ENCODE measurements around the gene GPATCH8.
"Not testable (repeated sequence)": the region's sequence is repeated elsewhere in the genome, so short reads cannot be mapped to it uniquely, and the experiment has no call there.

Gene GPATCH8

DNA sequence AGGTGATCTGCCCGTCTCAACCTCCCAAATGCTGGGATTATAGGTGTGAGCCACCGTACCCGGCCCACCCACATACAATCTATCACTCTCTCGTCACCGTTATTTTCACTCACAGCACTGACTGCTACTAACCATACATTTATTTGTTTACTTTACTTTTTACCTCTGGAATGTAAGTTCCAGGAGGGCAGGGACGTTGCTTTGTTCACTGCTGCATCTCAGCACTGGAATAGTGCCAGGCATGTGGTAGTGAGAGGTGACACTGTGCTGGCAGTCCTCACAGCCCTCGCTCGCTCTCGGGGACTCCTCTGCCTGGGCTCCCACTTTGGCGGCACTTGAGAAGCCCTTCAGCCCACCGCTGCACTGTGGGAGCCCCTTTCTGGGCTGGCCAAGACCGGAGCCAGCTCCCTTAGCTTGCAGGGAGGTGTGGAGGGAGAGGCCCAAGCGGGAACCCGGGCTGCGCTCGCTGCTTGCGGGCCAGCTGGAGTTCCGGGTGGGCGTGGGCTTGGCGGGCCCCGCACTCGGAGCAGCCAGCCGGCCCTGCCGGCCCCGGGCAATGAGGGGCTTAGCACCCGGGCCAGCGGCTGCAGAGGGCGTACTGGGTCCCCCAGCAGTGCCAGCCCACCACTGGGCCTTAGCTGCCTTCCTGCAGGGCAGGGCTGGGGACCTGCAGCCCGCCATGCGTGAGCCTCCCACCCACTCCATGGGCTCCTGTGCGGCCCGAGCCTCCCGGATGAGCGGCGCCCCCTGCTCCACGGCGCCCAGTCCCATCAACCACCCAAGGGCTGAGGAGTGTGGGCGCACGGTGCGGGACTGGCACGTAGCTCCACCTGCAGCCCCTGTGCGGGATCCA is 134.6 kb downstream of the GPATCH8 start:
- DNase-seq; in situ Hi-C loops (cut with HindIII; ENCODE audit: low pct_ligation_motif_present, low pct_unique_long_range_greater_than_20kb, low sequenced_read_pairs): not testable (repeated sequence)

DNA sequence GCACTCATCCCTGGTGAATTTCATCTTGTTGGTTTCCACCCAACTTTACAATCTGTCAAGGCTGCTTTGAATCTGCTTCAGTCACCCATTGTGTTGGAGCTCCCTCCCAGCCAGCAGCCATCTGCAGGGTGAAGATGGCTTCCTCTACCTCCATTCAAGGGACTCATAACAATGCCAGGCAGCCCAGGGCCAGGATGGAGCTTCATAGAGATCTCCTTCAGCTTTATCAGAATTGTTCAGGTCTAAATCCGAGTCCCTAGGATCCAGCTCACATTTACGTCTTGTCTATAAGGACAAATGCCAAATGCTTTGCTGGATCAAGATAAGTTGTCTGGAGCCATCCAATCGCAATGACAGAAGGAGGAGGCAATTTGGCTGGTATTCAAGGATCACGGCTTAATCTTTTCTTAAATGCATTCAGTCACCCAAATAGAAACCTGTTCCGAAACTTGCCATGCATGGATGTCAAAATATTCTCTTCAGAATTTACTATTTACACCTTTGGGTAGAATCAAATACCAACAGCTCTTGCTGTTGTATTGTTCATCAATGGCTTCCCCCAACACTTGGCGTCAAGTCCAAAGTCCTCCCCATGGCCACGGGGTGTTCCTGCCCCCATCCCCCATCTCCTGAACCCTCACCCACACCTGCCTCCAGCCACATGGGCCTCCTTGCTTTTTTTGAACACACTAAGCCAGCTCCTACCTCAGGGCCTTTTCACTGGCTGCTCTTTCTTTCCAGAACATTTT is 135.8 kb downstream of the GPATCH8 start:
- no peak for DNase-seq
- in situ Hi-C loops (cut with HindIII; ENCODE audit: low pct_ligation_motif_present, low pct_unique_long_range_greater_than_20kb, low sequenced_read_pairs): no loop called here

DNA sequence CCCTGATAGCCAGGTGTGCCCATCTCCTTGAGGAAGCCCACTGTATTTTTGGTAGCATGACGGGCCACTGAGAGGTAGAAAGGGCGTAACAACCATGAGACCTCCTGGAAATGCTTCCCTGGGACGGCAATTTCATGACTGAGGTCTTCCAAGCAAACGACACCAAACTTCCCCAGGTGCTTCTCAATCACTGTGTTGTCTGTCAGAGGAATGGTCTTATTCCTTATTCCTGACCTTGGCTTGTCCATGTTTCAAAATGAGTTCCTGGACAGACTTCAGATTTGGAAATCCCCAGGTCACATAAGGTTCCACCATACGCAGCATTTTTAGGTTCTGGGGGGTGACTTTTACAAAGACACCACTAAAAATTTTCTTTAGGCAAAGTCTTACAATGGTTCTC is 138.2 kb downstream of the GPATCH8 start:
- in situ Hi-C loops (cut with HindIII; ENCODE audit: low pct_ligation_motif_present, low pct_unique_long_range_greater_than_20kb, low sequenced_read_pairs); DNase-seq: not testable (repeated sequence)

GRCh38 chr17:44363613-44364159 is 139.5 kb downstream of the GPATCH8 start, which contains the start of gene FAM171A2:
TSS of gene FAM171A2 (minus strand) at chr17:44363853. CDS start at chr17:44363714, 139 bp downstream.
- peak; percentile 67 for DNase-seq
- in situ Hi-C loops (cut with HindIII; ENCODE audit: low pct_ligation_motif_present, low pct_unique_long_range_greater_than_20kb, low sequenced_read_pairs): no loop called here

GRCh38 chr17:44362949-44363612 is 140.1 kb downstream of the GPATCH8 start:
- peak; percentile 22 for DNase-seq
- in situ Hi-C loops (cut with HindIII; ENCODE audit: low pct_ligation_motif_present, low pct_unique_long_range_greater_than_20kb, low sequenced_read_pairs): no loop called here

DNA sequence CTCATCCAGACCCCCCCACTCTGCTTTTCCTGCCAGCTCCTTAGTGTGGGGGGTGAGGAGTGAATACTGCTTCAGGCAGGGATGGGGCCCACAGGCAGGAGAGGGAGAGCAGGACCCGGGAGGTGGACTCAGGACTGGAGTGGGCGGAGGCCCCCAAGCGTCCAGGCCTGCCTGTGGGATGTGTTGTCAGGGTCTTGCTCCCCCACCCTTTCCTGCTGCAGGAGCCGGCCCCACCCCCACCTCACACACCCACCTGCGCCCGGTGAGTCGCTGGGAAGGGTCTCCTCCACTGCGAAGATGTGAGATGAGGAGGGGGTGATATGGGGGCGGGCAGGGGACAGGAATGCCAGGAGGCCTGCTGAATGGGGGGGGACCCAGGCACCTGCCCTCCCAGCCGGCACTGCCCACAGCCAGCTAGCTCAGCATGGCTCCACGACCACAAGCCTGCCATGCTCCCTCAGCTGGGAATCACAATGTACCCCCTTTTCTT is 140.7 kb downstream of the GPATCH8 start:
- in situ Hi-C loops (cut with HindIII; ENCODE audit: low pct_ligation_motif_present, low pct_unique_long_range_greater_than_20kb, low sequenced_read_pairs): no loop called here
- DNase-seq: no peak

DNA sequence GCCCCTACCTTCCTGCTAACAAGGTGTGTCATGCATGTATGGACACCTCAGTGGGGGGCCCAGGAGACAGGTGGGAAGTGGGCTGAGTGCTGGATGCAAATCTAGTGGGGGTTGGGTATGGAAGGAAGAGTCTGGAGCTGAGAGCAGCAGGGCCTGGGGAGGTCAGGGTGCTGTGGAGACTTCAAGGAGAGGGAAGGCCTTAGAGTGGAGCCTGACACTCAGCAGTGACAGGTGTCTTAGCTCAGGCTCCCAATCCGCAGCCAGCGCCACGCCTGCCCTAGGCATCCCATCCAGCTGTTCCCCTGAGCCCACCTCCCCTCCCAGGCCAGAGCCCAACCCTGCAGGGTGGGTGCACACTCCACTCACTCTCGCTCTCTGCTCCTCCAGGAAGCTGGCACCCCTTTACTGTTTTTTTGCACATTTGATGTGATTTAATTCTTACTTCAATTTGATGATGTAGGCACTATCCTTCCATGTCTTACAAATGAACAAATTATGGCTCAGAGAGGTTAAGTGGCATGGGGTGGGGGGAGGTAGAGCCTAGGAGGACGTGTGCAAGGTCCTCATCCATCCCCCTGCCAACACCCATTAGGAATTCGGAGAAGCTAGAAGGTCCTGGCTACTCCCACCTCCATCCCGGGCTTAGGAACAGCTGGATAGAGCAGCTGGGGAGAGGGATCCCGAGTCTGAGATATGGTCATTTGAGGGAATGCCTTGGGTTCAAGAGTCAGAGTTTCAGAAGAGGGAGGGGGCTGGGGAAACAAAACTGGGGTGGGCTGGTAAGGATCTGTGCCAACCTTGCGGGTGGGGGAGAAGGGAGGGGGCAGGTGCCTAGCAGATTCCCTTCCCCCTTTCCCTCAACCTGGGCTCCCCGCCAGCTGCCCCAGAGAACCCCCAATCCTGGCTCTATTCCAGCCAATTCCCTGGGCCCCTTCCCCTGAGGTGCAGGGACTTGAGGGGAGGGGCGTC is 141.6 kb downstream of the GPATCH8 start:
- in situ Hi-C loops (cut with HindIII; ENCODE audit: low pct_ligation_motif_present, low pct_unique_long_range_greater_than_20kb, low sequenced_read_pairs): no loop called here
- DNase-seq: no peak

DNA sequence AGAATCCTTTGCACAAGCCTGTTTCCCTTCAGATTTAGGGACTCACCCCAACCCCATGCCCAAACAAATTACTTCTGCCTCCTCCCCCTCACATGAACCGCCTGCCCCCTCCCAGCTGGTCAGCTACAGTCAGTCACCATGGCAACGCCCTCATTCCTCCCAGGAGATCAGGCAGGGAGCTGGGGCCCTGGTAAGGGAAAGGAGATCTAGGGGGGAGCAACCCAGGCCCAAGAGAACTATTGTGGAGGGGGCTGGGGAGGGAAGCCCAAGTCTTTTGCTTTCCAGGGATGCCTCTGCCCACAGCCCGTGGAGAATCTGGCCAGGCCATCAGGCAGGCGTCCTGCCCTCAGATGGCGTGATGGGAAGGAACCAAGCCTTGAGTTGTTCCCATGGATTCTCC is 142.4 kb downstream of the GPATCH8 start:
- DNase-seq: no peak

DNA sequence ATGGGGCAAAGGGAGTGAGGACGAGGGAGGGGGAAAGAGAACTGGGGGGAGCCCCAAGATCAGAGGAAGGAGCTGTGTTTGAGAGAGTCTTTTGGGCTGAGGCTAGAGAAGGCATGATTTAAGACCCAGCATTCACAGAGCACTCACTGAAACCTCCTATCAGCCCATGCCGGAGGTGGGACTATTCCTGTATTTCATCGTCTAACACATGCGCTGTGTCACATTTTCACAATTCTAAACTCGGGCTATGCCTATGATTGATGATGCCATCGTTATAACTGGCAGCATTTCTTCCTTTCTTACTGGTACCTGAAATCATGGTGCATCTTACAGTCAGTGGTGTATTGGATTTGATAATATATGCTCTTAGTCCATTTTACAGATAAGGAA is 143.1 kb downstream of the GPATCH8 start:
- in situ Hi-C loops (cut with HindIII; ENCODE audit: low pct_ligation_motif_present, low pct_unique_long_range_greater_than_20kb, low sequenced_read_pairs): no loop called here
- DNase-seq: no peak

More for the DNA sequence above, 142.4 kb downstream of the GPATCH8 start:
- in situ Hi-C loops (cut with HindIII; ENCODE audit: low pct_ligation_motif_present, low pct_unique_long_range_greater_than_20kb, low sequenced_read_pairs): no loop called here

DNA sequence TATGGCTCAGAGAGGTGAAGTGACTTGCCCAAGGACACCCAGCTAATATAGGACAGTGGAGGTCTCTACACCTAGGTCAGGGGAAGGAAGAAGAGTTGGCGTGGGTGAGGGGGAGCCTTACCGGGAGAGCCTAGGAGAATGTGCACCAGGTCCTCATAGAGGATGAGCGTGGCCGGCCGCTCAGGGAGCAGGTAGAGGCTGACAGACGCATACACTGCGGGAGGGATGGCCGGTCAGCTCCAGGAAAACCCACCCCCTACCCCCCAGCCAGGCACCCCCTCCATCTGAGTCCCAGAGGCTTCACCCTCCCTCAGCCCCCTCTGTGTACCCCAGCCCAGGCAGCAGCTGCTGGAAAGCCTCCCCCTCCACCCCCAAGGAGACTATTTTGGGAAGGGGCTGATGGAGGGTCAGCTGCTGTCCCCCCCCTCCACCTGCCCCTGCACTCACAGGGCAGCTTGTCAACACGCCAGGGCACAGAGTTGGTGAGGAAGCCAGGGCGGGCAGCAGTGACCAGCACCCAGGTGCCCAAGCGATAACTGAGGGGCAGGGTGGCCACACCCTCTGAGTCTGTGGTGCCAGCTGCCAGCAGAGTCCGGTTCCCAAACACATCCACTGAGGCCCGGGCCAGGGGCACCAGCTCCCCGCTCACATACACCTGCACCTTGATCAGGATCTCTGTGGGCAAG is 143.6 kb downstream of the GPATCH8 start:
- in situ Hi-C loops (cut with HindIII; ENCODE audit: low pct_ligation_motif_present, low pct_unique_long_range_greater_than_20kb, low sequenced_read_pairs): no loop called here
- no peak for DNase-seq

DNA sequence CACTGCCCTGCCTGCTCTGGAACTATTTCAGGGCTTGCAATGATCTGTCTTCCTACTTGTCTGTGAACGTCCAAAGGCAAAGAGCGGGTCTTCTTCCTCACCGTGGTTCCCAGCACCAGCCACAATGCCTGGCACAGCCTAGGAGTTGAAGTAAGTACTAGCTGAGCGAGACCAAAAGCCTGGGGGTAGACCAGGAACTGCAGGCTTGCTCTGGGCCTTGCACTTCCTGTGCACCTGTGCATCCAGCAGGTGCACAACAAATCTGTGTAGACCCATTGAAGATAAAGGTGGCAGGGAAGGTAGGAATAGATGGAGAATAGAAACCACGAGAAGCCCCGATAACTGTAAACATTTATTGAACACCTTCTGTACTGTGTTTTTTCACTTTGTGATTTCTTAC is 144.2 kb downstream of the GPATCH8 start:
- no peak for DNase-seq
- in situ Hi-C loops (cut with HindIII; ENCODE audit: low pct_ligation_motif_present, low pct_unique_long_range_greater_than_20kb, low sequenced_read_pairs): no loop called here

DNA sequence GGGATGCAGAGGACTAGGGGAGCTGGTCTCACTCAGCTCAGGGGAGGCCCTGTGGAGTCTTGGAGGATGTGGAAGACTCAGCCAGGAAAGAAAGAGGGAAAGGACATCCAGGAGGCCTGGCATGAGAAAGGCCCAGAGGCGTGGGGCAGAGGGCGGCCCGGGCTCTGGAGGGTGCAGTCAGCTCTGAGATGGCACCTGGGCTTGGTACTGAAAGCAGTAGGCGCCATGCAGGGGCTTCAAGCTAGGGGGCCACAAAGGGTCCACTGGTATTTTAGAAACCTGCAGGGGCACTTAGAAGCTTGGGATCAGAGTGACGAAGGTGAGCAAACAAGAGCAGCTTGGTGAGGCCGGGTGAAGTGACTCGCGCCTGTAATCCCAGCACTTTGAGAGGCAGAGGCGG is 145.1 kb downstream of the GPATCH8 start:
- in situ Hi-C loops (cut with HindIII; ENCODE audit: low pct_ligation_motif_present, low pct_unique_long_range_greater_than_20kb, low sequenced_read_pairs): no loop called here
- DNase-seq: no peak

GRCh38 chr17:44356241-44356640 is 147.0 kb downstream of the GPATCH8 start:
- in situ Hi-C loops (cut with HindIII; ENCODE audit: low pct_ligation_motif_present, low pct_unique_long_range_greater_than_20kb, low sequenced_read_pairs): no loop called here
- DNase-seq: no peak

DNA sequence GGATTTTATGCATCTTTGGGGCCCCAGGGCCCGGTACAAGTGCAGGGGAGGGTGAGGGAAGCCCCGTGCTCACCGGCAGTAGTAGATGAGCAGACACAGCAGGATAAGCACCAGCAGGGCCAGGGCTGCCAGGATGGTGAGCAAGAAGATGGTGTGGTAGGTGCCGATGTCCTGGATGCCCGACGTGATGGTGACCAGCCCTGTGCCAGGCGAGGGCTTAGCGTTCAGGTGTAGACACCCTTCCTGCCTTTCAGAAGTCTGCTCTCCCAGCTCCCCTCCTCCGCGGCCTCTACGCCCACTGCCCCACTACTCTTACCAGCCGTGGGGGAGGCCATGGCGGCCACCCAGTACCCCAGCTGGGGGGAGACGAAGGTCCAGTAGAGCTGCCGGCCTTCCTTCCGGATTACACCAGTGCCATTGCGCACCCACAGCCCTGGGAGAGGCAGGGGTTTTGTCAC is 147.5 kb downstream of the GPATCH8 start:
- in situ Hi-C loops (cut with HindIII; ENCODE audit: low pct_ligation_motif_present, low pct_unique_long_range_greater_than_20kb, low sequenced_read_pairs): no loop called here
- no peak for DNase-seq

- in situ Hi-C loops (cut with HindIII; ENCODE audit: low pct_ligation_motif_present, low pct_unique_long_range_greater_than_20kb, low sequenced_read_pairs): no loop called here
Observed at GRCh38 chr17:44354582-44355561, 148.3 kb downstream of the GPATCH8 start.

DNA sequence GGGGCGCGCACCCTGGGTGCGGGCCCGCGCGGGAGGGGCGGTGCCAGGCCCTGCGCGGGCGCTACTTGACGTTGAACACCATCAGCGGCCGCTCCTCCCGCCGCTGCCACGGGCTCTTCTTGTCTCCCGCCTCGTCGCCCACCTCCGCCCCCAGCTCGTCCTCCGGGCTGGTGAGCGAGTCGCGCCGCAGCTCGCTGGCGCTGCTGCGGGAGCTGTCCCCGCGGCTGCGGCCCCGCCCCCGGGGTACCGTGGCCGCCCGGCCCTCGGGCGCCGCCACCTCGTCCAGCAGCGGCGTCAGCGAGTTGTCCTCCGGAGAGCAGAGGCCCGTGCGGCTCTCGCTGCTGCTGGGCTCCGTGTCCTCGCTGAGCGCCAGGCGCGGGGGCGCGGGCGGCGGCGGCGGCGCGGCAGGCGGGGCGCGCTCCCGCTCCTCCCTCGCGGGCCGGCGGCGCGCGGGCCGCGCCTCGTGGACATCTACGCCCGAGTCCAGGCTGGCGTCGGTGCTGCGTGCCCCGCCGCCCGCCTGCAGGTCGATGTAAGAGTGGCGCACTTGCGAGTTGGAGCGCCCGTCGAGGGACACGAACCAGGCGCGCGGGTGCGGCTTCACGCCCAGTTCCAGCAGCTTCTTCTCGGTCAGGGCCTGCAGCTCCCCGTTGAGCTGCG is 149.4 kb downstream of the GPATCH8 start:
- DNase-seq: no peak
- in situ Hi-C loops (cut with HindIII; ENCODE audit: low pct_ligation_motif_present, low pct_unique_long_range_greater_than_20kb, low sequenced_read_pairs): no loop called here

More at GRCh38 chr17:44354582-44355561, 148.3 kb downstream of the GPATCH8 start:
- DNase-seq: no peak
